Activated CD4-positive, alpha-beta T cell treated with anti-CD3 and anti-CD28 coated beads, Interleukin-2, amount 10 ng/mL, durations not matched to agents 7 days and 5 days (primary cell): ENCODE data around the gene DPP10. TPM values are rescaled to one million over a fixed set of nuclear protein-coding genes. Genes with fewer than 3 reads are reported as not detected.
"Not testable (repeated sequence)": the region's sequence is repeated elsewhere in the genome, so short reads cannot be mapped to it uniquely, and the experiment has no call there.

Experiments used
- CTCF ChIA-PET: fragments of 350-600 bp; sonication (Branson Sonifier 250); formaldehyde crosslinking; loops from one replicate; lab custom pipeline; 2021; ENCODE audit warnings: antibody characterized with exemption; lab: Charles Lee
- POLR2A ChIA-PET: fragments of 350-600 bp; sonication (Branson Sonifier 250); formaldehyde crosslinking; loops from one replicate; lab custom pipeline; 2021; ENCODE audit warnings: antibody characterized with exemption; lab: Charles Lee
- DNase-seq: peaks from one replicate; pipeline ENCODE4 v3.0.0-alpha.2; 2020
- H3K27ac Mint-ChIP-seq: one replicate; pipeline ENCODE4 v1.8.0; 2021; ENCODE audit warnings: mild to moderate bottlenecking, moderate library complexity, mixed read lengths
- H3K27me3 Mint-ChIP-seq: one replicate; pipeline ENCODE4 v1.8.0; 2021; ENCODE audit warnings: mixed read lengths
- H3K36me3 Mint-ChIP-seq: one replicate; pipeline ENCODE4 v1.8.0; 2021; ENCODE audit warnings: low read depth, mixed read lengths
- H3K4me1 Mint-ChIP-seq: one replicate; pipeline ENCODE4 v1.8.0; 2021; ENCODE audit warnings: mixed read lengths
- H3K4me3 Mint-ChIP-seq: one replicate; pipeline ENCODE4 v1.8.0; 2021; ENCODE audit warnings: mild to moderate bottlenecking, moderate library complexity, mixed read lengths
- H3K9me3 Mint-ChIP-seq: one replicate; pipeline ENCODE4 v1.8.0; 2021; ENCODE audit warnings: mixed read lengths
- total RNA-seq, 2 experiments: library from RNA; stranded (reverse); gene quantifications; one replicate each; pipeline ENCODE4 v1.2.3, GENCODE V29; 2021

The DPP10 gene
- total RNA-seq, 2 experiments from 2014 or later: not detected

DNA sequence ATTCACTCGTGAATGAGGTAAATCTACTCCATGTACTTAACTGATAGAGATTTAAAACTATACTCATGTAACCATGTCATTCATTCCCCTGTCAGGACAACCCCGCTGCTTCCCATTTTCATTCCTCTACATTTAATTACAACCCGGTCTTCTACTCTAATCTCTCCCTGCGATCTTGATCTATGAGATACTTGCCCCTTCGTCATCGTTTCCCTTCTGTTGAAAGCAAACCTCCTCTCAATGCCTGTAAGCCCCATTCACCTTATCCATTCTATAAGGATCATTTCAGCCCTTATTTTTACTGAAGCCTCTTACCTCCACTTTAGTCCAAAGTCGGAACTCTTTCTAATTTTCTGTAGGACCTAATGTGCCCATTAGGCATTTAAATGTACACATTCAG lies 492.6 kb downstream of the DPP10 start:
- no peak for DNase-seq
- Mint-ChIP-seq H3K4me1 (no peaks in the 10 kb centered on the region), H3K4me3 (no peak overlapping the region), H3K27me3 (no peaks in the 10 kb centered on the region), H3K27ac (no peak overlapping the region), H3K36me3 (no peaks in the 10 kb centered on the region), H3K9me3 (peaks cover 5% of the 10 kb centered on the region)
- CTCF ChIA-PET: no interaction called here
- POLR2A ChIA-PET: no interaction called here

DNA sequence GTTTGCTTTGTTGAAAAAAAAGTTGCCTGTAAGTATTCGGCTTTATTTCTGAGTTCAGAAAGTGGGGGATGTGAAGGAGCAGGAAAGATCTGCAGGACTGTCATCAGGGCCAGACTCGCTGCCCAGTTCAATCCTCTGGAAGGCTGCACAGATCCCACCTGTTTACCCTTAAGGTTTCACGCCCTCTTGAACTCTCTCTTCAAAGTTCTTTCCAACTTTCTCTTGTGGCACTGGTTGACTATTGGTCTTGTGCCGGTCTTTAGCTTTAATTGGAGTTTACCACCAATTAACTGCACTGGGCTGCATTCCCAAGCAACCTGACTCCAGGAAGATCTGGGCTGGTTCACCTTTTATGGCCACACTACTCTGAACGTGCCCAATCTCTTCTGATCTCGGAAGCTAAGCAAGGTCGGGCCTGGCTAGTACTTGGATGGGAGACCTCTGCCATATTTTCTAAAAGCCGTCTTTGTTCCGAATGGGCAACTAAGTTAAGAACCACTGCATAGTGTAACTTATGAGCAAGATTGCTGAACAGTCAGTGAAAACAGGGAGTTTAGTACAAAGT lies 495.0 kb downstream of the DPP10 start:
- H3K27ac Mint-ChIP-seq: no peak overlapping the region
- H3K4me1 Mint-ChIP-seq: no peaks in the 10 kb centered on the region
- peaks cover 5% of the 10 kb centered on the region for H3K9me3 Mint-ChIP-seq
- no peak for DNase-seq
- CTCF ChIA-PET: interaction anchor here (1.0 kb wide), 1 partner anchor 75 kb away, joined by 4 read pairs; no protein-coding TSS in a partner anchor
- no peak overlapping the region for H3K4me3 Mint-ChIP-seq
- no peaks in the 10 kb centered on the region for H3K27me3 Mint-ChIP-seq
- H3K36me3 Mint-ChIP-seq: no peaks in the 10 kb centered on the region
- POLR2A ChIA-PET: no interaction called here

GRCh38 chr2:114940785-114941458 lies 498.5 kb downstream of the DPP10 start:
- ChIA-PET CTCF (interaction anchor here (0.6 kb wide), 1 partner anchor 89 kb away, joined by 3 read pairs; no protein-coding TSS in a partner anchor), POLR2A (no interaction called here)
- Mint-ChIP-seq H3K9me3 (peaks cover 2% of the 10 kb centered on the region), H3K4me1 (no peaks in the 10 kb centered on the region), H3K27ac (no peak overlapping the region), H3K36me3 (no peaks in the 10 kb centered on the region), H3K27me3 (no peaks in the 10 kb centered on the region), H3K4me3 (no peak overlapping the region)
- no peak for DNase-seq

DNA sequence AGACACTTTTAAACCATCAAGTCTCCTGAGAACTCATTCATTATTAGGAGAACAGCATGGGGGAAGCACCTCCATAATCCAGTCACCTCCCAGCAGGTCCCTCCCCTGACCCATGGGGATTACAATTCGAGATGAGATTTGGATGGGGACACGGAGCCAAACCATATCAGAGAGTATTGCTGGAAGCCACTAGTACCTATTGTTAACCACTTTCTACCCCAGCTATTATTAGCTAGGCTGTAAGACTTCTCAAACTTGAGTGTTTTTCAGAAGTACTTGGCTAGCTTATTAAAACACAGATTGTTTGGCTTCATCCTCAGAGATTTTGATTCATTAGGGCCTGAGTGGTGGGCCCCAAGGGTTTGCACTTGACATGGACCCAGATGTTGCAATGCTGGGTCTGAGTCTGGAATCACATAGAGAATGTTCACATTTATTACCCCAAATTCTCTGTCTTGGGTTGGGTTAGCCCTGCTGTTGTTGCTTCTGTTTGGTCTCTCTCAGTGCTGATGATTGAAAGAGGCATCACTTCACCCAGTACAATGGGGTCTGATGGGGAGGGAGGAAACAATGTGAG lies 506.9 kb downstream of the DPP10 start:
- Mint-ChIP-seq H3K4me3 (no peak overlapping the region), H3K27me3 (no peaks in the 10 kb centered on the region), H3K27ac (no peak overlapping the region), H3K4me1 (no peaks in the 10 kb centered on the region), H3K9me3 (no peaks in the 10 kb centered on the region), H3K36me3 (no peaks in the 10 kb centered on the region)
- CTCF ChIA-PET: no interaction called here
- POLR2A ChIA-PET: interaction anchor here (0.5 kb wide), 1 partner anchor 160 kb away, joined by 7 read pairs; no protein-coding TSS in a partner anchor
- DNase-seq: no peak

DNA sequence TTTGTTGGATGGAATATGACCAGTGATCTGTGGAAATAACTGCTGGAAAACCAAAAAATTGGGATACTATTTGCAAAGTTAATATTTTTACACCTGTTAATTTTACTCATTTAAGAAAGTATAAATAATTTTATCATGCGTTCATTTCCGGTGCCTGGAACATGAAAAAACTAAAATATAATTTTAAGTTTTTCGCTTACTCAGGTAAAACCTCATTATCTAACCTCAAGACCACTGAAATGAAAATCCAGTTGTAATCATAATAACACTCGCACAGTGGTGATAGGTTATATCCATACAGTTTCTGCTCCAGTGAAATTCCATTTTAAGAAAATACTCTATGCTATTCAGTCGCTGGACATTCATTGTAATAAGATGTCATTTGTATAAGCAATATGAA lies 517.9 kb downstream of the DPP10 start:
- ChIA-PET POLR2A (no interaction called here), CTCF (no interaction called here)
- no peaks in the 10 kb centered on the region for H3K36me3 Mint-ChIP-seq
- no peak for DNase-seq
- H3K27ac Mint-ChIP-seq: no peak overlapping the region
- H3K27me3 Mint-ChIP-seq: no peaks in the 10 kb centered on the region
- H3K4me3 Mint-ChIP-seq: no peak overlapping the region
- peaks cover 2% of the 10 kb centered on the region for H3K9me3 Mint-ChIP-seq
- H3K4me1 Mint-ChIP-seq: no peaks in the 10 kb centered on the region

- no peak for DNase-seq
- POLR2A ChIA-PET: no interaction called here
- Mint-ChIP-seq H3K36me3 (no peaks in the 10 kb centered on the region), H3K9me3 (peaks cover 2% of the 10 kb centered on the region), H3K27ac (no peak overlapping the region), H3K27me3 (no peaks in the 10 kb centered on the region), H3K4me3 (no peak overlapping the region), H3K4me1 (no peaks in the 10 kb centered on the region)
- CTCF ChIA-PET: no interaction called here
These were observed 520.1 kb downstream of the DPP10 start for GRCh38 chr2:114962532-114962931.

DNA sequence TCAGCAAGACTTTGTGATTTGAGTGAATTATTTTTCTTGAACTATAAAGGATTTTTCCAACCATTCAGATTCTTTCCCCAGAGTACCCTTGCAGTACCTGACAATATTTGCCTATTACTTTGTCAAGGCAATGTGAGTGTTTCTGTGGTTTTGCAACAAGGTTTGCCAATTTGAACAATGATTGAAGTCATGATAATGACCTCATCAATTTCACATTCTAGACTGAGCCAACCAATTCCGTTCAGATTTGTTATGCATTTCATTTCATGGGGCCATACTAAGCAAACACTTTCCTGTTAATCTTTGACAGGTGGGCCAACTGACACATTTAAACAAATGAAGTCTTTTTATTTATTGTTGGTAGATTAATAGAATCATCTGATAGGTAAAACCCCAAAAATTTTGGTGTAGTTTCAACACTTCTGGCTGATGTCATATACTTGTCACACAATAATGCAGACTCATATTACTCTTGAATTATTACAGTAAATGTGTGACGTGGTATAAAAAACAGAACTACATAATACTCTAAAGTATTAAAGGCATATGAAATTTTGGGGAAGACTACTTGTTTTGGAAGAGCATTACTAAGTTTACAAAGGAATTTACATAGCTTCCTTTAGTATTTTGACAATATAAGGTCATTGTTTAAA lies 526.4 kb downstream of the DPP10 start:
- DNase-seq: no peak
- Mint-ChIP-seq H3K36me3 (no peaks in the 10 kb centered on the region), H3K4me3 (no peak overlapping the region), H3K27me3 (no peaks in the 10 kb centered on the region), H3K9me3 (peaks cover 2% of the 10 kb centered on the region), H3K4me1 (no peaks in the 10 kb centered on the region), H3K27ac (no peak overlapping the region)
- ChIA-PET POLR2A (no interaction called here), CTCF (no interaction called here)

GRCh38 chr2:115004321-115004720 lies 561.9 kb downstream of the DPP10 start:
- H3K27ac Mint-ChIP-seq, H3K4me3 Mint-ChIP-seq, POLR2A ChIA-PET, CTCF ChIA-PET, H3K27me3 Mint-ChIP-seq, DNase-seq, H3K36me3 Mint-ChIP-seq, H3K4me1 Mint-ChIP-seq, H3K9me3 Mint-ChIP-seq: not testable (repeated sequence)

DNA sequence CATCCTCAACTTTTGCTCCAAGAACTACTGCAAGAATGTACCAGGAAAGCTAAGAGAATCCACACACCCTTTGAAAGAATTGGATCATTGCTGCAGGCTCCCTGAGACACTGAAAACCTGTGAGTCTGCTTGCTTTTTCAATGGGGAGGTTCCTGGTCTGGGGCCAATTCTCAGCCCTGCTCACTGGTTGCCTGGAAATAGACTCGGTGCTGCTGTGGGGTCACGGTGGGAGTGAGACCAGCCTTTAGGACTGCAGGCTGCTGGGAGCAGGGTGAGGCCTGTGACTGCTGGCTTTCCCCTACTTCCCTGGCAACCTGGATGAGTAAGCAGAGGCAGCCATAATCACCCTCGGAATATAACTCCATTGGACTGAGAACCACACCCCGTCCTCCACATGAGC lies 569.3 kb downstream of the DPP10 start:
- H3K4me3 Mint-ChIP-seq: no peak overlapping the region

DNA sequence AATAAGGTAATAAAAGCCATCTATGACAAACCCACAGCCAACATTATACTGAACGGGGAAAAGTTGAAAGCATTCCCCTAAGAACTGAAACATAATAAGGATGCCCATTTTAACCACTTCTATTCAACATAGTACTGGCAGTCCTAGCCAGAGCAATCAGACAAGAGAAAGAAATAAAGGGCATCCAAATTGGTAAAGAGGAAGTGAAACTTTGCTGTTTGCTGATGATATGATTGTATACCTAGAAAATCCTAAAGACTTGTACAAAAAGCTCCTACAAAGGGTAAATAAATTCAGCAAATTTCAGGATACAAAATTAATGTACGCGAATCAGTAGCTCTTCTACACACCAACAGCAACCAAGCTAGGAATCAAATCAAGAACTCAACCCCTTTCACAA lies 579.6 kb downstream of the DPP10 start:
- POLR2A ChIA-PET, H3K27ac Mint-ChIP-seq, H3K9me3 Mint-ChIP-seq, CTCF ChIA-PET, H3K4me3 Mint-ChIP-seq, H3K36me3 Mint-ChIP-seq, H3K4me1 Mint-ChIP-seq, H3K27me3 Mint-ChIP-seq, DNase-seq: not testable (repeated sequence)

More for the DNA sequence above, 569.3 kb downstream of the DPP10 start:
- ChIA-PET POLR2A (no interaction called here), CTCF (no interaction called here)
- DNase-seq: no peak
- H3K36me3 Mint-ChIP-seq: no peaks in the 10 kb centered on the region
- H3K27ac Mint-ChIP-seq: no peak overlapping the region
- no peaks in the 10 kb centered on the region for H3K27me3 Mint-ChIP-seq
- peaks cover 24% of the 10 kb centered on the region for H3K9me3 Mint-ChIP-seq
- no peaks in the 10 kb centered on the region for H3K4me1 Mint-ChIP-seq

DNA sequence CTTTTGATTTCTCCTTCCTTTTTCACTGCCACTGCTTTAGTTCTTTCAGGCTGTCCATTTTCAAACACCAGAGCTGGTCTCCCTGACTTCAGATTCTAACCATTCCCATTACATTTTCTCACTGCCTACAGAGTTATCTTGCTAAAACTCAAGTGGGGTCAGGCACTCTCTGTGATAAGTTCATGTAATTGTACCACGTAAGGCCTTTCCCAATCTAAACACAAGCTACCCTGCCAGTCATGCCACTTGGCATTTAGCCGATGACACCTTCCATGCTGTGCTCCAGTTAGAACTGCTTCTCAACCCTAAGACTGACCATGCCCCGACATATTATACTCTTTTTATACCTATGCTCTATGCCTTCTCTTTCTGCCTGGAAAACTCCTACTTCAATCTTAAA lies 592.4 kb downstream of the DPP10 start:
- ChIA-PET CTCF (no interaction called here), POLR2A (no interaction called here)
- DNase-seq: no peak
- Mint-ChIP-seq H3K27me3 (no peaks in the 10 kb centered on the region), H3K27ac (no peak overlapping the region), H3K36me3 (no peaks in the 10 kb centered on the region), H3K4me3 (no peak overlapping the region), H3K4me1 (no peaks in the 10 kb centered on the region), H3K9me3 (peaks cover 9% of the 10 kb centered on the region)

- Mint-ChIP-seq H3K4me3 (no peak overlapping the region), H3K27me3 (no peaks in the 10 kb centered on the region), H3K4me1 (no peaks in the 10 kb centered on the region), H3K9me3 (peaks cover 4% of the 10 kb centered on the region), H3K27ac (no peak overlapping the region), H3K36me3 (no peaks in the 10 kb centered on the region)
- POLR2A ChIA-PET: no interaction called here
- CTCF ChIA-PET: no interaction called here
- DNase-seq: no peak
These were observed 594.4 kb downstream of the DPP10 start for GRCh38 chr2:115036818-115037217.

DNA sequence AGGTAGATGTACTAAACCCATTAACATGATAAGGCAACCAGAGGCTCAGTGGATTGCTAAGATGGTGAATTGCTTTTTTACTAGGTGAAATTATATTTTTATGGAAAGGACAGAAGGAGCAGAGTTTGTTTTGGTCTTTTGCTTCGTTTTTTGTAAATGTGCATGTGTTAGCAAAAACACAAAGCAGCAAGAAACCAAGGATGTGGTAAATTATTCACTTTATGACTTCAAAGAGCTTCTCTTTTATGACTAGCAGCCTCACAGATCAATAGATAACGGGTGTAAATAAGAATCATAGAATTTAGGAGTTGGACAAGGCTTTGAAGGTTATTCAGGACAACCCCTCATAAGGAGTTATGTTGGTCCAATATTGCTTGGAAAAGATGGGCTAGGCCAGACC lies 615.0 kb downstream of the DPP10 start:
- POLR2A ChIA-PET: no interaction called here
- DNase-seq: no peak
- no peaks in the 10 kb centered on the region for H3K4me1 Mint-ChIP-seq
- H3K4me3 Mint-ChIP-seq: no peak overlapping the region
- H3K27ac Mint-ChIP-seq: no peak overlapping the region
- H3K36me3 Mint-ChIP-seq: no peaks in the 10 kb centered on the region
- H3K9me3 Mint-ChIP-seq: peaks cover 7% of the 10 kb centered on the region
- no peaks in the 10 kb centered on the region for H3K27me3 Mint-ChIP-seq
- CTCF ChIA-PET: no interaction called here
